Airway epithelial cell (primary cell): ENCODE results near the gene SRPK2. TPM values are rescaled to one million over a fixed set of nuclear protein-coding genes. Genes with fewer than 3 reads are reported as not detected.

Experiments
- total RNA-seq: library from RNA; depleted of rRNA; stranded (reverse); fragments of >200 nt; gene quantifications from 2 replicates; pipeline ENCODE4 v1.2.3, GENCODE V29; 2015

The SRPK2 gene
- 38.0 and 42.8 TPM in 2 replicates for total RNA-seq

DNA sequence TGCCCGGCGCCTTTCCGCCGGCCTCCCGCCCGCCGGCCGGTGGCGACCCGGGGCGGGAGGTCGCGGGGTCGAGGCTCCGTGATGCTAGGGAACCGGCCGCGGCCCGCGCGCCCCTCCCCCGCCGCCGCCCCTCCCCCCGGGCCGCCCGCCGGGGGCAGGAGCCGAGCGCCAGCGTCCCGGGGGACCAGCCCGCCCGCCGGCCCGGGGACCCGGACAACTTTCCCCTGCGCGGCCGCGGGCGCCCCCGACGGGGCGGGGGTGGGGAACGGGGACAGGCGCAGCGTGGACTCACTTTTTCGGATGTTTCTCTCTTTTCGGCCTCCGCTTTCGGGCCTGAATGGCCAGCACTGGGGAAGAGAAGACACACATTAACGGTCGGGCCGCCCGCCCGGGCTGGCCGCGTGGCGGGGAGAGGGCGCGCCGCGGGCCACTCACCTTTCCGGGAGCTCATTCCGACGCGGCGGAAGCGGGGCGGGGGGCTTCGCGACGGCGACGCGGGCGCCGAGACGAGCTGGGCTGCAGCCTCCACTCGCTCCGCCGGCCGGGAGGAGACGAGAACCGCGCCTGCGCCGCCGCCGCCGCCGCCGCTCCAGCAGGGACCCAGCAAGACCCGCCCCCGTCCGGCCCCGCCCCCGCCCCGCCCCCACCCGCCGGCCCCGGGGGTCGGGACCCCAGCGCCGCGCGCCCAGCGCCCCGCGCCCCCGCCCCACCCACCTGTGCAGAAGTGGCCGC is at the start of gene SRPK2:
Gene SRPK2, minus strand, starts transcription at position 566 of the 732 bp plus-strand sequence.

Other genes with a start within 250 kb of the SRPK2 start
- 14.8 and 19.9 TPM in 2 replicates for gene PUS7, start 133.3 kb upstream of the SRPK2 start, total RNA-seq
- 13.0 and 15.6 TPM in 2 replicates for gene RINT1, start 143.3 kb upstream of the SRPK2 start, total RNA-seq
- 0.35 TPM in 1 of 2 replicates, not detected in the other for gene EFCAB10, start 192.6 kb upstream of the SRPK2 start, total RNA-seq